Endothelial cell (in vitro differentiated cells): Measurements from ENCODE around the gene TNS3. TPM values are rescaled to one million over a fixed set of nuclear protein-coding genes. Genes with fewer than 3 reads are reported as not detected.

Experiments
- DNase-seq: peaks from one replicate; pipeline ENCODE4 v3.0.0; 2021; ENCODE audit warnings: low spot score
- H3K27ac Mint-ChIP-seq: one replicate; pipeline ENCODE4 v1.8.0; 2021; ENCODE audit warnings: mixed read lengths, inconsistent platforms; ENCODE audit not compliant: unreplicated experiment
- H3K27me3 Mint-ChIP-seq: one replicate; pipeline ENCODE4 v1.8.0; 2021; ENCODE audit warnings: mild to moderate bottlenecking, moderate library complexity, mixed read lengths, inconsistent platforms; ENCODE audit not compliant: unreplicated experiment
- H3K36me3 Mint-ChIP-seq: one replicate; pipeline ENCODE4 v1.8.0; 2021; ENCODE audit warnings: mild to moderate bottlenecking, low read depth, mixed read lengths, inconsistent platforms; ENCODE audit not compliant: unreplicated experiment
- H3K4me1 Mint-ChIP-seq: one replicate; pipeline ENCODE4 v1.8.0; 2021; ENCODE audit warnings: mild to moderate bottlenecking, mixed read lengths, inconsistent platforms; ENCODE audit not compliant: unreplicated experiment
- H3K4me3 Mint-ChIP-seq: one replicate; pipeline ENCODE4 v1.8.0; 2021; ENCODE audit warnings: mild to moderate bottlenecking, mixed read lengths, inconsistent platforms; ENCODE audit not compliant: unreplicated experiment
- H3K9me3 Mint-ChIP-seq: one replicate; pipeline ENCODE4 v1.8.0; 2021; ENCODE audit warnings: mixed read lengths, inconsistent platforms; ENCODE audit not compliant: unreplicated experiment
- CTCF ChIP-seq: fragments of 200-600 bp; sonication (generic); IDR thresholded peaks from one replicate; pipeline ENCODE4 v1.5.0; 2021; ENCODE audit warnings: antibody characterized with exemption; ENCODE audit not compliant: unreplicated experiment
- total RNA-seq: library from RNA; stranded (reverse); fragmentation: NEBNext Ultra II Directional; extraction: Animal tissue kit (Norgen Biotek cat#: 25700); gene quantifications from one replicate; pipeline ENCODE4 v1.2.1, GENCODE V29; 2021; ENCODE audit not compliant: unreplicated experiment

The TNS3 gene
- total RNA-seq, 1 donor from 2014 or later = 7.5 TPM

DNA sequence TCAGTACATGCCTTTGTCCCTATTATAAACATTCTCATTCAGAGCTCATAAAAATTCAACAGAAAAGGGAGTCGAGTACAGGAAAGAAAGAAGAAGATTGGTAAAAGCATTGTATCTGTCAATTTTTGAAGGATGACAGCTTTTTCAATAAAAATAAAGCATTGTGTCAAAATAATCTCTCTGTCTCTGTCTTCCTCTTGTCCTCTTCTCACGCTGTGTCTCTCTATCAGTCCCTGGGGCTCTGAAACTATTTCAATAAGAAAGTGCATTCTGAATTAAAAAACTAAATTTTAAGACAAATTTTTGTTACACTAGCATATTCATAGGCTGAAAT is 248.4 kb downstream of the TNS3 start:
- Mint-ChIP-seq H3K9me3 (no peaks in the 10 kb centered on the region), H3K27ac (no peak overlapping the region), H3K4me3 (no peak overlapping the region), H3K4me1 (peaks cover 24% of the 10 kb centered on the region), H3K36me3 (peaks cover 6% of the 10 kb centered on the region), H3K27me3 (peaks cover 9% of the 10 kb centered on the region)
- no peak for DNase-seq
- TF ChIP-seq CTCF = no peak

GRCh38 chr7:47332681-47333553 is 249.0 kb downstream of the TNS3 start:
- peaks cover 29% of the 10 kb centered on the region for H3K4me1 Mint-ChIP-seq
- no peak for DNase-seq
- TF ChIP-seq CTCF = no peak
- H3K36me3 Mint-ChIP-seq = peaks cover 6% of the 10 kb centered on the region
- H3K27me3 Mint-ChIP-seq = peaks cover 12% of the 10 kb centered on the region
- H3K4me3 Mint-ChIP-seq = no peak overlapping the region
- no peaks in the 10 kb centered on the region for H3K9me3 Mint-ChIP-seq
- no peak overlapping the region for H3K27ac Mint-ChIP-seq

DNA sequence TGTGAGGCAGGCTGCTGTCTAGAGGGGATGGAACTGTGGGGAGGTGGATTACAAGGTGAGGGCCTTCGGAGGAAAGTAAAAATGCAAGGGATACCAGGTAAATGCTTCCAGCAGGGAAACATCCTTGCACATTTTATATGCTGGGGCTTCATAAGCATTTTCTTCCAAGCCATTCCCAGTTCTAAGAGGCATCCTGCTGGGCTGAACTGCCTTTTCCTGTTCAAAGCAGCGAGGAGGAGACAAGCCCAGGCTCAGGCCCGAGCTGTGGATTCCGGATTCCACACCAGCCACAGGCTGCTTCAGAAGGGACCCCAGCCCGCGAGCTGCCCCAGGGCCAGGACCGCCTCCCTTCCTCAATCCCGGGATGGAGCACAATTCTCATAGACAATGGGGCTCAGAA is 249.7 kb downstream of the TNS3 start:
- H3K27ac Mint-ChIP-seq = no peak overlapping the region
- peak; percentile 27 for DNase-seq
- no peak overlapping the region for H3K4me3 Mint-ChIP-seq
- peaks cover 29% of the 10 kb centered on the region for H3K4me1 Mint-ChIP-seq
- TF ChIP-seq CTCF = no peak
- H3K9me3 Mint-ChIP-seq = no peaks in the 10 kb centered on the region
- peaks cover 11% of the 10 kb centered on the region for H3K27me3 Mint-ChIP-seq
- peaks cover 6% of the 10 kb centered on the region for H3K36me3 Mint-ChIP-seq

DNA sequence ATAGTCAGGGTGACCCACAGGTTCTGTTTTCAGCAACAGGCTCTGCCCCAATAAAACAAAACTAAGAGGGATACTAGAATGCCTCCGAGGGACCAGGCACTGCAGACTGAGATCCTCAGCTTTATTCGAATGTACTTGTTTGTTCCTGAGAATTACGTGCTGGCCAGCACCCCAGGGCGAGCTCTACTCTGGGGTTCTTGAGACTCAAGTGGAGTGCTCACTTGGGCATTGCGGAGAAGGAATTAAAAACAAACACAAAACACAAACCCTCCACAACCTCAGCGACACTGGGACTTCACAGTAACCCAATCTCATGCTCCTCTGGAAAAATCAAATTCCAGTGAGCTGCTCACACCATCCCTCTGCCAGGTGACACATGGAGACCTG is 250.7 kb downstream of the TNS3 start:
- DNase-seq = no peak
- TF ChIP-seq CTCF = no peak

GRCh38 chr7:47330561-47331178 is 251.2 kb downstream of the TNS3 start:
- peak overlapping the region; percentile 27 for H3K27ac Mint-ChIP-seq
- H3K27me3 Mint-ChIP-seq = peaks cover 11% of the 10 kb centered on the region
- H3K4me3 Mint-ChIP-seq = no peak overlapping the region
- H3K9me3 Mint-ChIP-seq = no peaks in the 10 kb centered on the region
- peaks cover 6% of the 10 kb centered on the region for H3K36me3 Mint-ChIP-seq
- H3K4me1 Mint-ChIP-seq = peaks cover 29% of the 10 kb centered on the region
- no peak for TF ChIP-seq CTCF
- no peak for DNase-seq

More for the DNA sequence above, 250.7 kb downstream of the TNS3 start:
- peaks cover 6% of the 10 kb centered on the region for H3K36me3 Mint-ChIP-seq
- no peak overlapping the region for H3K4me3 Mint-ChIP-seq
- peak overlapping the region; percentile 16 for H3K27ac Mint-ChIP-seq
- no peaks in the 10 kb centered on the region for H3K9me3 Mint-ChIP-seq
- H3K27me3 Mint-ChIP-seq = peaks cover 11% of the 10 kb centered on the region
- H3K4me1 Mint-ChIP-seq = peaks cover 29% of the 10 kb centered on the region
